Smooth muscle cell of the brain vasculature (primary cell): ENCODE data around the gene AKR1B1.

ENCODE experiments used
- DNase-seq: peaks from one replicate; pipeline ENCODE4 v3.0.0-alpha.2; 2012; ENCODE audit warnings: low read depth, low spot score

AKR1B1 gene

GRCh38 chr7:134419875-134420274, 39.0 kb downstream of the AKR1B1 start:
- no peak for DNase-seq

DNA sequence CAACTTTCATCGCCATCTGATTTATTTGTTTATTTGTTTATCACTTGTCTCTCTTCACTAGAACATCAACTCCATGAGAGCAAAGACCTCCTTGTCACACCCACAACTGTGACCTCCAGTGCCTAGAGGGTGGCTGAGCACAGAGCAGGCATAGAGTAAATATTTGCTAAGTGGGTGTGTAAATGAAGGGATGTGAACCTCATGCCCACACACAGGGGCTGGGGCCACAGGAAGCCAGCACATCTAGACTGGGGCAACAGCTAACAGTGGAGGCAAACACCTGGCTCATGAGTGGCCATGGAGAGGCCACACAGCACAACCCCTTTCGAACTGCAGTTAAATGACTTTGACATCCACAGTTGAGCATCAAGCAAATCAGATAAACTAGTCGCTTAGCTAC, 39.8 kb downstream of the AKR1B1 start:
- no peak for DNase-seq

- DNase-seq: no peak
These were observed 43.2 kb downstream of the AKR1B1 start for GRCh38 chr7:134415700-134416099.

- no peak for DNase-seq
These were observed 44.8 kb downstream of the AKR1B1 start for GRCh38 chr7:134414109-134414508.

DNA sequence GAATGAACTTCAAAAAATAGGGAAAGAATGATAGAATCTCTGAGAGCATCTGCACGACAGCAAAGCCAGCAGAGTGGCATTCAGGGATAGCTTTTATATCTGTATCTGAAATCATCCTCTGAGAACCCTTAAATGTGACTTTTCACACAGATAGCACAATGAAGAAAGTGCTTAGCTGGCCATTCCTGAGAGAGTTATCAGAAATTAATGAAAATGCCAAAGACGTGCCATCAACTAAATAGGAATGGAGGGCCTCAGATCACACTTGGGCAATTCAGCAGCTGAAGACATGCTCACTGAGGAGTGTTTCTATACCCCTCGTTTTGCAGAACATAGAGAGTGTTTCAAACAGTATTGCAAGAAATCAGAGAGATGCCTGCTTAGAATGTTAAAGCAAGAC, 51.6 kb downstream of the AKR1B1 start:
- no peak for DNase-seq

DNA sequence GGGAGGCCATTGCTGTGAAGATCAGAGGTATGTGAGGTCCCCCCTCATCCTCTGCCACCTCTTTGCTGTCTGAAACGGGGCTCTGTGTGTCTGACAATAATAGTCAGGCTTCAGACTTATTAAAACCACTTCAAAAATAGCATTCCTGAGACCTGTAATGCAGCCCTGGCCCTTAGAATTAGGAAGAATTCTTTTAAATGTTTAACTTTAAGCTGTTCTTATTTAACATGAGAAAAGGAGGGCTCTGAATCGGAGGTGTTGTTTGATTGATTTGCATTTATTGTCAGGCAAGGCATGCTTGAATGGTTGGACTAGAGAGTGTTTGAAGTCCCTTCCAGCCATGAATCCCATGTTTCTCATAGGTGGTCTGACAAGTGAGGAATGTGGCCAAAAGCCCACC, 52.5 kb downstream of the AKR1B1 start:
- no peak for DNase-seq

GRCh38 chr7:134405299-134405698, 53.6 kb downstream of the AKR1B1 start:
- no peak for DNase-seq

DNA sequence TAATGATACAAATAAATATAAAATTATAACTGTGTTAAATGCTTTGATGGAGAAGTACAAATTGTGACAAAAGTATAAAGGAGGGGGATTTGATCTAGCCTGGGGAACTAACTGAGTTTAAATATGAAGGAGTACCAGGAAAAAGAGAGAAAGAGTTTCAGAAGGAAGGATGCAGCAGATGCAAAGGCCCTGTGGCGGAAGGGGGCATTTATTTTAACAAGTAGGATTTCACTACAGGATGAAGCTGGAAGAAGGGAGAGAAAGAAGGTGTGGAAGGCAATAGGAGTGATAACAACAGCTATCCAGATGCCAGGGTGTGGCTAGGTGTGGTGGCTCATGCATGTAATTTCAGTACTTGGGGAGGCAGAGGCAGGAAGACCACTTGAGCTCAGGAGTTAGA, 55.8 kb downstream of the AKR1B1 start:
- DNase-seq: no peak

DNA sequence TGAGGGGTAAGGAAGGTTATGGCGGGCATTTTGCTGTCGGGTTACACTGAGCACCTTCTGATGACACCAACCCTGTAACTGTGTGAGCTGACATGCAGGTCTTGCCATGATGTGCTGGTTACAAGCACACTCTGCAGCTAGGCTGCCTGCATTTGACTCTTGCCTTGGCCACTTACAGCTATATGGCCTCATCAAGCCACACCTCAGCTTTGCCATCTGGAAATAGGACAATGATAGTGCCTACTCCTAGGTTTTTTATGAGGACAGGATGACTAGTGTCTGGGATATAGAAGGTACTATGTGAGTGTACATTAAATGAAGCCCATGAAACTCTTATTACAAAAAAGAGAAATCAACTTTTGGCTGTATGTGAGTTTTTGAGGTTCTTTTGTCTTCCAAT, 58.0 kb downstream of the AKR1B1 start:
- DNase-seq: no peak

GRCh38 chr7:134396031-134396430, 62.9 kb downstream of the AKR1B1 start:
- DNase-seq: no peak

- DNase-seq: no peak
These were observed 63.3 kb downstream of the AKR1B1 start for GRCh38 chr7:134395604-134396003.

GRCh38 chr7:134394056-134394455, 64.8 kb downstream of the AKR1B1 start:
- DNase-seq: no peak
